Measurements from ENCODE around the gene TLX3.
"Not testable (repeated sequence)": the region's sequence is repeated elsewhere in the genome, so short reads cannot be mapped to it uniquely, and the experiment has no call there.

The TLX3 gene

GRCh38 chr5:171323806-171324632 lies 15.0 kb downstream of the TLX3 start:
- no peak for DNase-seq (ENCODE audit: low read depth)

- no peak for DNase-seq (ENCODE audit: low read depth)
Observed at GRCh38 chr5:171330021-171330420, 21.0 kb downstream of the TLX3 start.

DNA sequence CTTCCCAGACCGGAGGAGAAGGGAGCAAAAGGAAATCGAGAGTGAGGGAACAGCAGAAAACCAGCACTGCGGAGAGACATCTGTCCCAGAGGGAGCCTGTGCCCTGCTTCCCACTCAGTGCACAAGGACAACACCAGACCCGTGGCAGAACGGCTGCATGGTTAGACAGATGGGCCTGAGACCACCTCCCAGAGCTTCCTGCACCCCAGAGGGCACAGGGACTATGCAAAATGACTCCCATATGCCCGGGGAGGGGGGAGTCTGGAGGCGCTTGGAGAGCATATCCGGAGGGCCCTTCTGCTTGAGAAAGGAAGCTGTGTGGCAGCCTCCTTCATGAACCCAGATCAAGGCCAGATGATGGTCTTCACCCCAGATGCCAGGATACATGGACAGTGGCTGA lies 26.6 kb downstream of the TLX3 start:
- DNase-seq (ENCODE audit: low read depth), result no peak

DNA sequence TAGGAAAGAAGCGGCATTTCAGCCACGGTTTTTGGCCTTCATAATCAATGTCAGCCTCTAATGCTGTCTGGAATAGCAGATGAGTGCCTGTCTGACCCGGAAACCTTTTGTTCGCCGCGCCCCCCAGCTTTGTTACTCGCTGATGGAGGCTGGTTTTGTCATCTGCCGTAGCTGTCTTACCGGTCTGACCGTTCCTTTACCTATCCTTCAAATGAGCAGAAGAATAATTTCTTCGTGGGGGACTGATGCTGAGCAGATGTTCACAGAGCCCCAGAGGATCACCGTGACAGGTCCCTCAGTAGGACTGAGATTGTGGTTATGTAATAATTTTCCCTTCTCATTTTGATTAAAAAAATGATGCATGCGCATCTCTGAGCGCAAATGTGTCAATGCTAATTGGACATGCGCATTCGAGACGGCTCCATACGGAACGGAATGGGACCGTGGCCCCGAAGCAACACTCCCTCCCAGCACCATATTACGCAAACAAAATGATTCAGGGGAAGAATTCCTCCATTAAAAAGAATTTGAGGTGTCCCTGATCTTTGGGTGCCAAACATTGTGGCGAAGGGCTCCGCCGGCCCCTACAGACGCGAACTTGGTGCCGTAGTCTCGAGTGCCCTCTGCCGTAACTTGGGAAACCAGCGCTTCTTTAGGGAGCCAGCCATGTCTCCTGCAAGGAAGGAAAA lies 27.6 kb downstream of the TLX3 start:
- DNase-seq (ENCODE audit: low read depth), result no peak

DNA sequence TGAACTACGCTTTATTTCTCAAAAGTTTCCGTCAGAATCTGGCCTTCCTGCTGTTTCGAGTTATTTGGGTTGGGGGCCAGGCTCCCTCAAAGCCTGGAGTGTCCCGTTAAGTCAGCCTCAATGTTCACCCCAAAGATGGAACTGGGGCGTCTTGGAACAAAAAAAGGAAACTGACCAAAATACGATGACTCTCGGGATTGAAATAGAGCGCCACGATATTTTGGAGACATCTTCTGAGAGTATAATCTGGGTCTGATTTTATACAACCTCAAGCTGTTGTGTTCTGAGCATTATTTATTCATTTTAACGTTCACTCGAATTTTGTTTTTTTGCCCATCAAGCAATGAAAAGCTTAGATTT lies 28.1 kb downstream of the TLX3 start:
- no peak for DNase-seq (ENCODE audit: low read depth)

DNA sequence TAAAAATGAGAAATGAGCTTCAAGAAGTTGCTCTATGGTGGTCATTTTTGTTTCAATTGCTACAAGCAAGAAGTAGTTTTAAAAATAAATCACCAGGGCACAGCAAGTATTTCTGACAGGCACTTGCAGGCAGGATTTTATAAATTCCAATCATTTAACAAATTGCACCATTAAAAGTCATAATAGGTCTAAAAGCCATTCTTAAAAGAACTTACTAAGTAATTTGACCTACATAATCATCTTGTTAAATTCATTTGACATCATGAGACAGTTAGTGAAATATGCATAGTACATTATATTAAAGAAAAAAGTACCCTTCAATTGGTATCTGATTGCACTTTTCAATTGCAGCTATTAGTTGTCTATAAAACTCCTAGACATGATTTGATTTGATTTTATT lies 31.0 kb downstream of the TLX3 start:
- DNase-seq (ENCODE audit: low read depth), result no peak

GRCh38 chr5:171340491-171340890 lies 31.4 kb downstream of the TLX3 start:
- DNase-seq (ENCODE audit: low read depth), result no peak

GRCh38 chr5:171342362-171343111 lies 33.5 kb downstream of the TLX3 start:
- no peak for DNase-seq (ENCODE audit: low read depth)

- DNase-seq (ENCODE audit: low read depth), result no peak
Observed at GRCh38 chr5:171344936-171345608, 36.0 kb downstream of the TLX3 start.

DNA sequence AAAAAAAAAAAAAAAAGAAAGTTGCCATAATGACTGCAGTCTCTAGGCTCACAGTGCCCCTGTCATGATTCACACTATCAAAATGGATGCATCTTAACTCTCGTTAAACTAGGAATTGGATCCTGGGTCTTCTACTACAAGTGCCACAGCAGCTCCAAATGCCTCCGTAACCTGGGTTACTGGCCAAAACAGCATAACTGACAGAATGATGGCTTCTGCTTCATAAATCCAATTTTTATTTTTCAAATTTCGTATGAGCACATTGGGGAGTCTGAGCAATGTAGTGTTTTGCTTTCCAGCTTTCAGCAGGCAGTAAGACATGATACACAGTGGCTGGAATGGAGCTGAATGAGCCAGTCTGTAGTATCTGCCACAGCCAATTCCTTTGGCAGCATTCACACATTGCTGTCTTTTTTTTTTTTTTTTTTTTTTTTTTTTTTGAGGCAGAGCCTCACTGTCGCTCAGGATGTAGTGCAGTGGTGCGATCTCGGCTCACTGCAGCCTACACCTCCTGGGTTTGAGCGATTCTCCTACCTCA lies 42.6 kb downstream of the TLX3 start:
- DNase-seq (ENCODE audit: low read depth), result no peak

DNA sequence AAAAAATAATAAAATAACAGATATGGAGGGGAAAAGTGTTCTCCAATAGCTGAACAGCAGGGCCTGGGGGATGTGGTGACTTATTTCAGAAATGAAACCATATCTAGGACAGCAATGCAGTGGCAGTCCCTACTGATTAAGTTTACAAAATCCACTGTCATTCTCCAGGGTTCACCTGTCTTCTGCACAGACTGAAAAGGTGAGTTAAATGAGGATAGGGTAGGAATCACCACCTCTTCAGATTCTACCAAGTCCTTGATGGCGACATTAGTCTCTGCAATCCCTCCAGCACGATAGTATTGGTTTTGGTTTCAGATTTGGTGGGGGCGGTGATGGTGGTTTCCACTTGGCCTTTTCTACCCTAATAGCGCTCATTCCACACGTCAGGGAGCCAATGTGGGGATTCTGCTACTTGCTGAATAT lies 46.3 kb downstream of the TLX3 start:
- no peak for DNase-seq (ENCODE audit: low read depth)

DNA sequence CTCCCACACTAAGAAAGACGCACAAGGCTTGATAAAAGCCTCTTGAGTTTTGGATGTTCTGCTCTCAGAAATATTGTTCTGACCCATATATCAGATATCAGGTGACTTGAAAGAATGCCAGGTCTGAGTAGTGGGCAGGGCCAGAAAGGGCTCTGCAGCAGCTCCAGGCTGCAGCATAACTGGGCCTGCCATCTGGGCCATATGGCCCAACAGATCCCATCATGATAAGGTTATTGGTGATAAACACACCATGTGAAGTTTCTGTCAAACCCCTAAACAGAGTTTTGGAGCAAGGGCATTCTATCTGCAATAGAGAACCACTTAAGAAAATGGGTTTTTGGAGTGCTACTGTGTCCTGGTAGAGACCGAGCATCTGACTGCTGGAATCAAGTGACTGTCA lies 48.8 kb downstream of the TLX3 start:
- no peak for DNase-seq (ENCODE audit: low read depth)

DNA sequence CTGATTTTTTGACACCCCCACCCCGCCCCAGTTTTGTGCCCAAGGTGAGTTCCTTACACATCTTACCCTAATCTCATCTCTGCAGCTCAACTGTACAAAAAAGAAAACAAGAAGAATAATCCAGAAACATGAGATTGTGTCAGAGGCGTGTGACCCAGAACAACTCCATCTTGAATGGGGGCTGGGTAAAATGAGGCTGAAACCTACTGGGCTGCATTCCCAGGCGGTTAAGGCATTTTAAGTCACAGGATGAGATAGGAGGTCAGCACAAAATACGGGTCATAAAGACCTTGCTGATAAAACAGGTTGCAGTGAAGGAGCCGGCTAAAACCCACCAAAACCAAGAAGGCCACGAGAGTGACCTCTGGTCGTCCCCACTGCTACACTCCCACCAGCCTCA lies 52.1 kb downstream of the TLX3 start:
- DNase-seq (ENCODE audit: low read depth), result not testable (repeated sequence)

All from activated T-cell treated with anti-CD3 and anti-CD28 coated beads for 1 hour (primary cell).